ENCODE results near the gene PLVAP. TPM values are rescaled to one million over a fixed set of nuclear protein-coding genes. Genes with fewer than 3 reads are reported as not detected.
A peak's percentile ranks its signal among the peaks of the same experiment; 100 is the strongest.

Gene PLVAP
- total RNA-seq, 1 experiment from 2014 or later: not detected

- TF ChIP-seq, protein P1, sequence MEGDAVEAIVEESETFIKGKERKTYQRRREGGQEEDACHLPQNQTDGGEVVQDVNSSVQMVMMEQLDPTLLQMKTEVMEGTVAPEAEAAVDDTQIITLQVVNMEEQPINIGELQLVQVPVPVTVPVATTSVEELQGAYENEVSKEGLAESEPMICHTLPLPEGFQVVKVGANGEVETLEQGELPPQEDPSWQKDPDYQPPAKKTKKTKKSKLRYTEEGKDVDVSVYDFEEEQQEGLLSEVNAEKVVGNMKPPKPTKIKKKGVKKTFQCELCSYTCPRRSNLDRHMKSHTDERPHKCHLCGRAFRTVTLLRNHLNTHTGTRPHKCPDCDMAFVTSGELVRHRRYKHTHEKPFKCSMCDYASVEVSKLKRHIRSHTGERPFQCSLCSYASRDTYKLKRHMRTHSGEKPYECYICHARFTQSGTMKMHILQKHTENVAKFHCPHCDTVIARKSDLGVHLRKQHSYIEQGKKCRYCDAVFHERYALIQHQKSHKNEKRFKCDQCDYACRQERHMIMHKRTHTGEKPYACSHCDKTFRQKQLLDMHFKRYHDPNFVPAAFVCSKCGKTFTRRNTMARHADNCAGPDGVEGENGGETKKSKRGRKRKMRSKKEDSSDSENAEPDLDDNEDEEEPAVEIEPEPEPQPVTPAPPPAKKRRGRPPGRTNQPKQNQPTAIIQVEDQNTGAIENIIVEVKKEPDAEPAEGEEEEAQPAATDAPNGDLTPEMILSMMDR (conservative IDR thresholded peaks at IDR 0.05): no peak
- peaks cover 8% of the 10 kb centered on the region for H3K23me2 ChIP-seq (ENCODE audit: insufficient read length, low read depth, low read length, poor library complexity, severe bottlenecking)
- no peak for DNase-seq
- Mint-ChIP-seq H3K27me3 (ENCODE audit: low read depth) (no peaks in the 10 kb centered on the region; the same call in 1 of the 2 replicates), H3K36me3 (ENCODE audit: insufficient read depth in 1 of 3, low read depth in 3 of 3) (peaks cover 3 to 11% (median 7%) of the 10 kb centered on the region in 3 experiments; a peak in 6 of 7 replicates), H3K4me3 (peak overlapping the region; percentile 1 to 97; a peak in 4 of 5 replicates), H3K9me3 (no peaks in the 10 kb centered on the region), H3K4me1 (peaks cover 25 to 40% of the 10 kb centered on the region in 2 experiments), H3K27ac (peak overlapping the region; percentile 7 to 41 (median 27); a peak in 3 of 7 replicates)
- H3K4me2 ChIP-seq (ENCODE audit: insufficient read depth, insufficient read length, low read length): peak overlapping the region; percentile 27
- H3K18ac ChIP-seq (ENCODE audit: insufficient read length, low read depth, low read length): no peak overlapping the region
- H3T11ph ChIP-seq (ENCODE audit: low read length): no peak overlapping the region
- H3K4ac ChIP-seq (ENCODE audit: low read depth, low read length): no peak overlapping the region
- H3K9me3 ChIP-seq (ENCODE audit: control insufficient read depth, low read depth, low read length): no peaks in the 10 kb centered on the region
- H2BK12ac ChIP-seq (ENCODE audit: insufficient read length, low read depth, low read length): no peak overlapping the region
- H2BK20ac ChIP-seq (ENCODE audit: low read depth, low read length, poor library complexity, severe bottlenecking): no peak overlapping the region
- no peaks in the 10 kb centered on the region for H3K79me1 ChIP-seq (ENCODE audit: insufficient read depth, low read depth, low read length, poor library complexity, severe bottlenecking)
- WGBS (ENCODE audit: extremely low coverage, insufficient read length, low lambda C conversion rate): no CpG with 5 or more reads among the region's 7 CpGs
- H3K27ac ChIP-seq (ENCODE audit: insufficient read length, low read depth, low read length): no peak overlapping the region
- H3K79me2 ChIP-seq (ENCODE audit: insufficient read depth, low read length): no peaks in the 10 kb centered on the region
- no peak overlapping the region for H2BK5ac ChIP-seq (ENCODE audit: insufficient read length, low read length)
- no peak overlapping the region for H4K91ac ChIP-seq (ENCODE audit: insufficient read length, low read depth, low read length)
- no peaks in the 10 kb centered on the region for H4K20me1 ChIP-seq (ENCODE audit: control insufficient read depth, insufficient read depth, insufficient read length)
- H4K5ac ChIP-seq (ENCODE audit: insufficient read length, low read depth, low read length): no peak overlapping the region
- no peak overlapping the region for H3K14ac ChIP-seq (ENCODE audit: insufficient read depth, low read length)
- no peak overlapping the region for H3K9ac ChIP-seq (ENCODE audit: extremely low read depth, insufficient read length, low read length)
- H4K8ac ChIP-seq (replicated peaks; ENCODE audit: insufficient read length, low read depth, low read length): no peak overlapping the region
- H2AFZ ChIP-seq (ENCODE audit: low read length): no peak overlapping the region
- no peak overlapping the region for H2BK120ac ChIP-seq (ENCODE audit: low read depth, low read length, poor library complexity, severe bottlenecking)
- H2AK5ac ChIP-seq (ENCODE audit: insufficient read length, low read length): no peak overlapping the region
- H2BK15ac ChIP-seq (ENCODE audit: low read depth, low read length): no peak overlapping the region
- H3K27me3 ChIP-seq (ENCODE audit: insufficient read depth, low read length): no peaks in the 10 kb centered on the region
- peaks cover 3% of the 10 kb centered on the region; the same call in 1 of the 2 replicates for H3K4me1 ChIP-seq (ENCODE audit: insufficient read depth, low read length)
- no peak overlapping the region for H3K56ac ChIP-seq (ENCODE audit: insufficient read length, low read depth, low read length)
- no peak overlapping the region for H3K23ac ChIP-seq (ENCODE audit: insufficient read length, low read depth, low read length)
Observed at GRCh38 chr19:17305216-17305516, 72.0 kb downstream of the PLVAP start.
